Neuronal stem cell (in vitro differentiated cells): ENCODE results near the gene ANKRD65. TPM values are rescaled to one million over a fixed set of nuclear protein-coding genes. Genes with fewer than 3 reads are reported as not detected.
"Not testable (repeated sequence)": the region's sequence is repeated elsewhere in the genome, so short reads cannot be mapped to it uniquely, and the experiment has no call there.

Source experiments
- DNase-seq: peaks from one replicate; pipeline ENCODE4 v3.0.0-alpha.2; 2013; ENCODE audit warnings: low spot score
- H2AFZ ChIP-seq: one replicate; pipeline ENCODE4 v1.6.1; 2013; ENCODE audit warnings: mild to moderate bottlenecking, low read length, inconsistent platforms
- H2AK5ac ChIP-seq: 2 replicates; pipeline ENCODE4 v1.6.1; 2013; ENCODE audit warnings: low read depth, mild to moderate bottlenecking, inconsistent platforms, low read length, moderate library complexity, mixed read lengths
- H2BK120ac ChIP-seq: 2 replicates; pipeline ENCODE4 v1.6.1; 2013; ENCODE audit warnings: low read depth, mild to moderate bottlenecking, inconsistent platforms, low read length, moderate library complexity, mixed read lengths
- H2BK12ac ChIP-seq: one replicate; pipeline ENCODE4 v1.6.1; 2013; ENCODE audit warnings: low read length, inconsistent platforms
- H2BK15ac ChIP-seq: 2 replicates; pipeline ENCODE4 v1.6.1; 2013; ENCODE audit warnings: mild to moderate bottlenecking, low read length, inconsistent platforms, mixed read lengths
- H2BK5ac ChIP-seq: one replicate; pipeline ENCODE4 v1.6.1; 2013; ENCODE audit warnings: inconsistent platforms, mild to moderate bottlenecking, low read length, moderate library complexity
- H3K14ac ChIP-seq: one replicate; pipeline ENCODE4 v1.6.1; 2013; ENCODE audit warnings: low read length, inconsistent platforms
- H3K18ac ChIP-seq: 2 replicates; pipeline ENCODE4 v1.6.1; 2013; ENCODE audit warnings: low read length, inconsistent platforms
- H3K23ac ChIP-seq: 2 replicates; pipeline ENCODE4 v1.6.1; 2013; ENCODE audit warnings: low read depth, mild to moderate bottlenecking, mixed read lengths, low read length, inconsistent platforms; ENCODE audit not compliant: poor library complexity
- H3K27ac ChIP-seq: replicated peaks from 3 replicates; pipeline ENCODE4 v1.5.1; 2013; ENCODE audit warnings: low read length, inconsistent platforms
- H3K27me3 ChIP-seq, 3 experiments: 2 replicates each; pipeline ENCODE4 v1.6.1; 2013; ENCODE audit warnings: low read length in 3 of 3, mild to moderate bottlenecking in 2 of 3, inconsistent platforms in 1 of 3, low read depth in 1 of 3, mixed read lengths in 1 of 3, moderate library complexity in 1 of 3; ENCODE audit not compliant: control insufficient read depth in 3 of 3, insufficient read depth in 3 of 3
- H3K36me3 ChIP-seq, 2 donors: replicated peaks in 1 of 2; 2 replicates each; pipeline ENCODE4 v1.6.1; 2013; ENCODE audit warnings: low read length in 2 of 2; ENCODE audit not compliant: control insufficient read depth in 2 of 2, insufficient read depth in 2 of 2
- H3K4ac ChIP-seq: 2 replicates; pipeline ENCODE4 v1.6.1; 2013; ENCODE audit warnings: inconsistent platforms, mild to moderate bottlenecking, low read length, moderate library complexity
- H3K4me1 ChIP-seq, 2 donors: 1 replicate in 1 of 2; 2 replicates in 1 of 2; pipeline ENCODE4 v1.6.1; 2013; ENCODE audit warnings: low read length in 2 of 2, low read depth in 1 of 2; ENCODE audit not compliant: control insufficient read depth in 2 of 2, insufficient read depth in 1 of 2
- H3K4me2 ChIP-seq: one replicate; pipeline ENCODE4 v1.6.1; 2013; ENCODE audit warnings: mild to moderate bottlenecking, low read length, inconsistent platforms; ENCODE audit not compliant: insufficient read depth, poor library complexity, severe bottlenecking
- H3K4me3 ChIP-seq, 2 donors: 2 replicates each; pipeline ENCODE4 v1.5.1; 2013; ENCODE audit warnings: low read length in 2 of 2, mild to moderate bottlenecking in 2 of 2, inconsistent platforms in 1 of 2, moderate library complexity in 1 of 2
- H3K79me1 ChIP-seq: one replicate; pipeline ENCODE4 v1.6.1; 2013; ENCODE audit warnings: low read depth, mild to moderate bottlenecking, inconsistent platforms, low read length, moderate library complexity
- H3K9ac ChIP-seq: one replicate; pipeline ENCODE4 v1.6.1; 2013; ENCODE audit warnings: mild to moderate bottlenecking, low read depth, low read length, inconsistent platforms; ENCODE audit not compliant: poor library complexity
- H3K9me3 ChIP-seq, 2 donors: replicated peaks in 1 of 2; 2 replicates each; pipeline versions ENCODE3 to v1.6.1; 2013; ENCODE audit warnings: low read length in 2 of 2, mild to moderate bottlenecking in 2 of 2, inconsistent platforms in 1 of 2, low read depth in 1 of 2, mixed read lengths in 1 of 2, moderate library complexity in 1 of 2; ENCODE audit not compliant: control insufficient read depth in 2 of 2, insufficient read depth in 1 of 2
- H4K8ac ChIP-seq: one replicate; pipeline ENCODE4 v1.6.1; 2013; ENCODE audit warnings: low read depth, mild to moderate bottlenecking, inconsistent platforms, low read length, moderate library complexity
- H4K91ac ChIP-seq: one replicate; pipeline ENCODE4 v1.6.1; 2013; ENCODE audit warnings: low read length, low read depth, mild to moderate bottlenecking, inconsistent platforms; ENCODE audit not compliant: poor library complexity
- WGBS, 2 donors: extraction: QIAGEN DNeasy Blood & Tissue Kit; methylation state at CpG; one replicate each; pipeline ENCODE4 v1.1.7; 2013; ENCODE audit warnings: missing lambda C conversion rate in 2 of 2, mixed read lengths in 1 of 2; ENCODE audit not compliant: insufficient read length in 2 of 2, insufficient replicate concordance in 1 of 2; ENCODE audit errors: extremely low coverage in 2 of 2; 5-methylcytosine and 5-hydroxymethylcytosine counted together
- polyA plus RNA-seq, 2 experiments: library from polyadenylated mRNA; stranded (reverse); fragments of 200-250 nt; gene quantifications; one replicate each; pipeline ENCODE4 v1.2.3, GENCODE V29; 2013

ANKRD65 gene
- 2.0 TPM for polyA plus RNA-seq (2013, experiment 1 of 2)
- 2.0 TPM for polyA plus RNA-seq (2013, experiment 2 of 2)

- peak within 1 kb of the TSS; percentile 90 for H2BK15ac ChIP-seq
- peaks cover 0 to 3% (median 0%) of the 10 kb centered on the region in 3 experiments for H3K27me3 ChIP-seq
- peak within 1 kb of the TSS in 1 of 2 donors; percentile 16 for H3K4me3 ChIP-seq
- H3K9ac ChIP-seq = peak within 1 kb of the TSS; percentile 86
- peak within 1 kb of the TSS; percentile 45 for H3K4me2 ChIP-seq
- no peak within 1 kb of the TSS for H3K27ac ChIP-seq
- H2AK5ac ChIP-seq = peak within 1 kb of the TSS; percentile 95
- no peaks in the 10 kb centered on the region for H3K36me3 ChIP-seq
- H3K23ac ChIP-seq = peak within 1 kb of the TSS; percentile 4
- peak within 1 kb of the TSS; percentile 90 for H4K91ac ChIP-seq
- H2BK5ac ChIP-seq = peak within 1 kb of the TSS; percentile 54
- H3K79me1 ChIP-seq = peaks cover 3% of the 10 kb centered on the region
- peak within 1 kb of the TSS; percentile 14 for H3K14ac ChIP-seq
- H4K8ac ChIP-seq = peak within 1 kb of the TSS; percentile 6
- H3K9me3 ChIP-seq = no peaks in the 10 kb centered on the region
- peak within 1 kb of the TSS; percentile 85 for H3K4ac ChIP-seq
- peak within 1 kb of the TSS; percentile 73 for H2BK12ac ChIP-seq
- H3K18ac ChIP-seq = peak within 1 kb of the TSS; percentile 93
- no peak for DNase-seq
- H2AFZ ChIP-seq = peak within 1 kb of the TSS; percentile 73
- H2BK120ac ChIP-seq = peak within 1 kb of the TSS; percentile 38
- H3K4me1 ChIP-seq = peaks cover 19 to 48% of the 10 kb centered on the region in 2 donors
- no CpG with 5 or more reads among the region's 18 CpGs for WGBS, 2 donors
Measured at GRCh38 chr1:1421147-1421906, at the start of gene ANKRD65. ANKRD65 (minus strand) TSS chr1:1421276; CDS start chr1:1421005, 271 bp downstream.

DNA sequence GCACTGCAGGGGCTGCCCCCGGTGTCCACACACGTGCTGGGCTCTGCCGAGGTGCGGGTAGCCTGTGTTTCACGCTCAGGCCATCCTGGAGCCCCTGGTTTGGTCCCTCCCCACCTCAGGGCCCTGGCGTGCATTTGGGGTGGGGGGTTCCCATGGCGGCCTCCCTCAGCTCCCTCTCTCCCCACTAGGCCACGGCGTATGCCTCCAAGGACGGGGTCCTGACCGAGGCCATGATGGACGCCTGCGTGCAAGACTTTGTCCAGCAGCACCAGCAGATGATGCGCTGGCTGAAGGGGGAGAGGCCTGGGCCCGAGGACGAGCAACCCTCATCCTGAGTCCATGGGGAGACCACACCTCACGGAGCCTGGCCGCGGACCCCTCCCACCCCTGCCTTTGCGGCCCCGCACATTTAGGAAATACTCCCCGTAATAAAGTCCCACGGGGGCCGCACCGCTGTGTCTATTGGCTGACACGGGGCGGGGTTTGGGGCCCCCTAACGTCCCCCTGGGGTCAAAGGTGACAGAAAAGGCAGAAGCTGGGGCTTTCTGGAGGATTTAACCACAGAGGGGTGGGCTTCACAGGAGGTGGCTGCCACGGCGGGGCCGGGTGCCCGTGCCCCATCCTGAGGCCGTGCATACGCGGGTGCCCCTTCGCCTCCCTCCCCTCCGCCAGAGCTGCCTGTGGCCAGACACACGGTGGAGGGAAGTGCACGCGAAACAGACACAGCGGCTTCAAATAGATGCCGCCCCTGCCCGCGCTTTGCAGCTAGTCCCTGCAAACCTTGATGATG is 47.3 kb upstream of the ANKRD65 start:
- not testable (repeated sequence) for H2BK12ac ChIP-seq, H2AFZ ChIP-seq, H2BK15ac ChIP-seq, H2BK120ac ChIP-seq, DNase-seq, H3K27ac ChIP-seq, H4K8ac ChIP-seq, H2AK5ac ChIP-seq, H3K27me3 ChIP-seq, H3K9ac ChIP-seq, H3K14ac ChIP-seq, H3K4me3 ChIP-seq, H3K4me1 ChIP-seq, H3K23ac ChIP-seq, H3K4me2 ChIP-seq, H2BK5ac ChIP-seq, H3K18ac ChIP-seq, H3K9me3 ChIP-seq, H3K36me3 ChIP-seq, H3K79me1 ChIP-seq, H4K91ac ChIP-seq, H3K4ac ChIP-seq
- no CpG with 5 or more reads among the region's 44 CpGs for WGBS, 2 donors

GRCh38 chr1:1463312-1463711 is 42.2 kb upstream of the ANKRD65 start:
- Histone ChIP-seq H3K9ac (no peak overlapping the region), H3K27me3 (no peaks in the 10 kb centered on the region), H4K8ac (no peak overlapping the region), H2AK5ac (peak overlapping the region; percentile 8), H3K18ac (no peak overlapping the region), H3K4me3 (no peak overlapping the region), H3K9me3 (no peaks in the 10 kb centered on the region), H3K4ac (no peak overlapping the region), H3K36me3 (no peaks in the 10 kb centered on the region), H3K27ac (no peak overlapping the region), H3K4me1 (no peaks in the 10 kb centered on the region), H2BK15ac (no peak overlapping the region), H4K91ac (no peak overlapping the region), H3K79me1 (no peaks in the 10 kb centered on the region), H2BK120ac (no peak overlapping the region), H2AFZ (no peak overlapping the region), H3K4me2 (no peak overlapping the region), H3K14ac (no peak overlapping the region), H2BK5ac (no peak overlapping the region), H3K23ac (no peak overlapping the region), H2BK12ac (no peak overlapping the region)
- no CpG with 5 or more reads among the region's 7 CpGs for WGBS, 2 donors
- no peak for DNase-seq
